Colonic mucosa (tissue), 4 donors: Measurements from ENCODE around the gene CRKL. TPM values are rescaled to one million over a fixed set of nuclear protein-coding genes. Genes with fewer than 3 reads are reported as not detected.

Experiments
- DNase-seq: peaks from one replicate; pipeline ENCODE4 v3.0.0-alpha.2; 2020
- H3K27ac ChIP-seq: fragments of 200-600 bp; one replicate; pipeline ENCODE4 v1.8.0; 2021
- H3K27me3 ChIP-seq: fragments of 200-600 bp; one replicate; pipeline ENCODE4 v1.8.0; 2021
- H3K36me3 ChIP-seq: fragments of 200-600 bp; one replicate; pipeline ENCODE4 v1.8.0; 2021
- H3K4me1 ChIP-seq: fragments of 200-600 bp; one replicate; pipeline ENCODE4 v1.8.0; 2021; ENCODE audit warnings: mild to moderate bottlenecking
- H3K4me3 ChIP-seq: fragments of 200-600 bp; one replicate; pipeline ENCODE4 v1.8.0; 2021
- H3K9ac ChIP-seq, 2 donors: one replicate each; pipeline ENCODE4 v1.7.0; 2013; ENCODE audit warnings: control low read depth in 2 of 2, low read depth in 2 of 2, low read length in 2 of 2
- H3K9me3 ChIP-seq: fragments of 200-600 bp; one replicate; pipeline ENCODE4 v1.8.0; 2021
- CTCF ChIP-seq: fragments of 200-600 bp; IDR thresholded peaks from one replicate; pipeline ENCODE4 v1.8.0; 2022; ENCODE audit warnings: antibody characterized with exemption, mild to moderate bottlenecking
- intact Hi-C: fragments of 100-400 bp; cut with DNase I; formaldehyde crosslinking; loops from one replicate; pipeline ENCODE4 v1.14.1; 2022
- total RNA-seq, 2 donors: library from RNA; stranded (reverse); fragmentation: NEBNext Ultra II Directional in 1 of 2; extraction: Animal tissue kit (Norgen Biotek cat#: 25700) in 1 of 2; gene quantifications; one replicate each; pipeline ENCODE4 v1.2.1, GENCODE V29; 2021
- donor health status: healthy.
- donor health status: DM: no; HTN: no; CAD: no.
- donor health status: DM: no; HTN: no; CAD: no.

The CRKL gene
- total RNA-seq, 2 donors from 2014 or later = 63.6 to 82.5 TPM

- no peaks in the 10 kb centered on the region for H3K27me3 ChIP-seq
- peak overlapping the region in 1 of 2 donors; percentile 21 for H3K9ac ChIP-seq
- H3K36me3 ChIP-seq = no peaks in the 10 kb centered on the region
- DNase-seq = no peak
- no peak for TF ChIP-seq CTCF
- intact Hi-C loops = loop anchor here (5.0 kb wide), 1 partner anchor 32 kb away; the partner anchor contains the start of gene CRKL
- H3K27ac ChIP-seq = peak overlapping the region; percentile 78
- H3K4me3 ChIP-seq = no peak overlapping the region
- no peaks in the 10 kb centered on the region for H3K9me3 ChIP-seq
- H3K4me1 ChIP-seq = peaks cover 23% of the 10 kb centered on the region
These were observed 32.5 kb downstream of the CRKL start for GRCh38 chr22:20949698-20950183.

GRCh38 chr22:20951151-20951931 is 34.1 kb downstream of the CRKL start:
- Histone ChIP-seq H3K27ac (peak overlapping the region; percentile 78), H3K4me3 (no peak overlapping the region), H3K9ac (peak overlapping the region in 1 of 2 donors; percentile 73), H3K36me3 (no peaks in the 10 kb centered on the region), H3K4me1 (peaks cover 23% of the 10 kb centered on the region), H3K9me3 (no peaks in the 10 kb centered on the region), H3K27me3 (no peaks in the 10 kb centered on the region)
- peak; percentile 36 for DNase-seq
- TF ChIP-seq CTCF = no peak
- intact Hi-C loops = loop anchor here (5.0 kb wide), 1 partner anchor 34 kb away; the partner anchor contains the start of gene CRKL

DNA sequence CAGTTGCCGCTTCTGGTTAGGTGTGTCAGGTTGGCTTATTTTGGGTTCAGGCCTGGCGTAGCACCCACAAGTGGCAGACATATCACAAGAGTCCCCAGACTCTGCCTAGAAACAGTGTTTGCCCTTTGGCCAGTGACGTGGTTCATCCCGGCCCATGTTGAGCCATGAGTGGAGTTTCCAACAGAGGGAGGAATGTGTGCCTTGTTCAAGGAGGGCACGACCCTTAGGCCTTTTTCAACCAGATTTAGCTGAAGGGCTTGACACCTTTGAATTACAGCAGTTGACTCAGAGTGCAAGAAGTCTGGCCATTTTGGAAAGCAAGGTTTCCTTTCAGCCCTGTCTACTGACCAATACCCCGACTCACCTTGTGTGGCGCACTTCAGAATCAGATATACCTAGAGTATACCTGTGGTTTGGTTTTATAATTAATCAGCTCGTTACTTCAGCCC is 34.7 kb downstream of the CRKL start:
- H3K4me1 ChIP-seq = peaks cover 23% of the 10 kb centered on the region
- TF ChIP-seq CTCF = peak; percentile 28
- no peaks in the 10 kb centered on the region for H3K27me3 ChIP-seq
- peak overlapping the region; percentile 78 for H3K27ac ChIP-seq
- H3K4me3 ChIP-seq = no peak overlapping the region
- H3K9ac ChIP-seq = peak overlapping the region in 1 of 2 donors; percentile 73
- H3K9me3 ChIP-seq = no peaks in the 10 kb centered on the region
- no peaks in the 10 kb centered on the region for H3K36me3 ChIP-seq
- DNase-seq = peak; percentile 55
- intact Hi-C loops = loop anchor here (5.0 kb wide), 1 partner anchor 35 kb away; the partner anchor contains the start of gene CRKL

GRCh38 chr22:20952544-20953341 is 35.5 kb downstream of the CRKL start:
- peak overlapping the region; percentile 78 for H3K27ac ChIP-seq
- no peaks in the 10 kb centered on the region for H3K27me3 ChIP-seq
- intact Hi-C loops = loop anchor here (5.0 kb wide), 1 partner anchor 35 kb away; the partner anchor contains the start of gene CRKL
- H3K36me3 ChIP-seq = no peaks in the 10 kb centered on the region
- no peak for TF ChIP-seq CTCF
- peaks cover 21% of the 10 kb centered on the region for H3K4me1 ChIP-seq
- H3K9ac ChIP-seq = peak overlapping the region; percentile 33 to 73
- H3K4me3 ChIP-seq = no peak overlapping the region
- no peaks in the 10 kb centered on the region for H3K9me3 ChIP-seq
- peak; percentile 89 for DNase-seq

DNA sequence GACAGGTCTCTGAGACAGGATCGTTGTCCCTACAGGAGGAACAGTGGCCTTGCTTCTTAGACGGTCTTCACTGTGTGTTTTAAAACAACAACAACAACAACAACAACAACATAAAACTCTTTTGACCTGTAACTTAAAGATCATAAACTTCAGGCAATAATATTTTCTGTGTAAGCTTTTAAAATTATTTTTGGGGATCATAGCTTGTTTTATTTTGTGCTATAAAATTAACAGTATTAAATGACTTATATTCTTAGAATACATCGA is 36.1 kb downstream of the CRKL start:
- peak overlapping the region; percentile 78 for H3K27ac ChIP-seq
- H3K9me3 ChIP-seq = no peaks in the 10 kb centered on the region
- H3K36me3 ChIP-seq = no peaks in the 10 kb centered on the region
- intact Hi-C loops = loop anchor here (5.0 kb wide), 1 partner anchor 36 kb away; the partner anchor contains the start of gene CRKL
- H3K4me1 ChIP-seq = peaks cover 17% of the 10 kb centered on the region
- H3K27me3 ChIP-seq = no peaks in the 10 kb centered on the region
- no peak for DNase-seq
- TF ChIP-seq CTCF = no peak
- H3K4me3 ChIP-seq = no peak overlapping the region
- peak overlapping the region in 1 of 2 donors; percentile 73 for H3K9ac ChIP-seq
